WTC11 (cell line): ENCODE results near the gene MXRA8. TPM values are rescaled to one million over a fixed set of nuclear protein-coding genes. Genes with fewer than 3 reads are reported as not detected.

Source experiments
- ATAC-seq: fragments of 200-7000 bp; cut with Tn5 transposase; 2 replicates; pipeline ENCODE4 v1.10.0; 2021; ENCODE audit warnings: mild to moderate bottlenecking, moderate library complexity
- CTCF ChIA-PET: fragments of 300-600 bp; sonication (Branson Sonifier 250); formaldehyde crosslinking; loops from one replicate; lab custom pipeline; 2021; ENCODE audit warnings: antibody characterized with exemption; lab: Charles Lee
- POLR2A ChIA-PET: fragments of 350-600 bp; sonication (Branson Sonifier 250); formaldehyde crosslinking; loops from one replicate; lab custom pipeline; 2021; ENCODE audit warnings: antibody characterized with exemption; lab: Charles Lee
- DNase-seq: peaks from one replicate; pipeline ENCODE4 v3.0.0; 2021; ENCODE audit warnings: low spot score
- H3K27ac Mint-ChIP-seq: 2 replicates; pipeline ENCODE4 v1.8.0; 2021; ENCODE audit warnings: mixed read lengths
- H3K27me3 Mint-ChIP-seq: 2 replicates; pipeline ENCODE4 v1.8.0; 2021; ENCODE audit warnings: low read depth, mild to moderate bottlenecking, moderate library complexity, mixed read lengths
- H3K36me3 Mint-ChIP-seq: 2 replicates; pipeline ENCODE4 v1.8.0; 2021; ENCODE audit warnings: mixed read lengths
- H3K4me1 Mint-ChIP-seq: 2 replicates; pipeline ENCODE4 v1.8.0; 2022; ENCODE audit warnings: mixed read lengths
- H3K4me3 Mint-ChIP-seq: 2 replicates; pipeline ENCODE4 v1.8.0; 2021; ENCODE audit warnings: mild to moderate bottlenecking, moderate library complexity, mixed read lengths
- H3K9me3 Mint-ChIP-seq: 2 replicates; pipeline ENCODE4 v1.8.0; 2021; ENCODE audit warnings: mixed read lengths
- ATF1 ChIP-seq: sonication (generic); formaldehyde crosslinking; IDR thresholded peaks from 2 replicates; pipeline ENCODE4 v1.8.1; 2023; ENCODE audit warnings: mild to moderate bottlenecking, moderate library complexity, missing genetic modification reagents
- E2F4 ChIP-seq: sonication (generic); formaldehyde crosslinking; IDR thresholded peaks from 2 replicates; pipeline ENCODE4 v1.8.1; 2022; ENCODE audit warnings: low read depth, mild to moderate bottlenecking, moderate library complexity, missing genetic modification reagents, borderline replicate concordance
- ELF4 ChIP-seq: sonication (generic); formaldehyde crosslinking; IDR thresholded peaks from 2 replicates; pipeline ENCODE4 v1.8.1; 2022; ENCODE audit warnings: low read depth, mild to moderate bottlenecking, moderate library complexity, missing genetic modification reagents
- ETV6 ChIP-seq: sonication (generic); formaldehyde crosslinking; IDR thresholded peaks from 2 replicates; pipeline ENCODE4 v1.8.1; 2022; ENCODE audit warnings: mild to moderate bottlenecking, missing genetic modification reagents
- FOXJ3 ChIP-seq: sonication (generic); formaldehyde crosslinking; IDR thresholded peaks from 2 replicates; pipeline ENCODE4 v1.9.0; 2021; ENCODE audit warnings: missing genetic modification reagents, mild to moderate bottlenecking, borderline replicate concordance
- GRHL2 ChIP-seq: fragments of 250-450 bp; sonication (Bioruptor Pico); IDR thresholded peaks from 2 replicates; pipeline ENCODE4 v1.8.0; 2022; ENCODE audit warnings: mild to moderate bottlenecking, moderate library complexity; ENCODE audit not compliant: insufficient replicate concordance, severe bottlenecking
- HMGXB4 ChIP-seq: sonication (generic); formaldehyde crosslinking; IDR thresholded peaks from 2 replicates; pipeline ENCODE4 v1.8.1; 2023; ENCODE audit warnings: mild to moderate bottlenecking, moderate library complexity, missing genetic modification reagents
- JAZF1 ChIP-seq: fragments of 250-450 bp; sonication (Bioruptor Pico); IDR thresholded peaks from 2 replicates; pipeline ENCODE4 v1.9.0; 2021; ENCODE audit warnings: moderate library complexity, mild to moderate bottlenecking, inconsistent platforms
- MLX ChIP-seq: sonication (generic); formaldehyde crosslinking; IDR thresholded peaks from 2 replicates; pipeline ENCODE4 v1.8.1; 2023; ENCODE audit warnings: mild to moderate bottlenecking, missing genetic modification reagents, moderate library complexity
- MXD4 ChIP-seq: fragments of 250-450 bp; sonication (Bioruptor Pico); IDR thresholded peaks from 2 replicates; pipeline ENCODE4 v1.8.0; 2021; ENCODE audit warnings: mild to moderate bottlenecking, moderate library complexity, borderline replicate concordance
- RELA ChIP-seq: sonication (generic); formaldehyde crosslinking; IDR thresholded peaks from 2 replicates; pipeline ENCODE4 v1.8.1; 2022; ENCODE audit warnings: missing genetic modification reagents, mild to moderate bottlenecking, borderline replicate concordance
- RORB ChIP-seq: fragments of 250-450 bp; sonication (Bioruptor Pico); IDR thresholded peaks from 2 replicates; pipeline ENCODE4 v1.9.0; 2021; ENCODE audit warnings: mild to moderate bottlenecking
- SMAD4 ChIP-seq: sonication (generic); formaldehyde crosslinking; IDR thresholded peaks from 2 replicates; pipeline ENCODE4 v1.8.0; 2022; ENCODE audit warnings: mild to moderate bottlenecking, missing genetic modification reagents
- SOX15 ChIP-seq: fragments of 250-450 bp; sonication (Bioruptor Pico); IDR thresholded peaks from 2 replicates; pipeline ENCODE4 v1.9.0; 2021; ENCODE audit warnings: mild to moderate bottlenecking
- TCF7 ChIP-seq: sonication (generic); formaldehyde crosslinking; IDR thresholded peaks from 2 replicates; pipeline ENCODE4 v1.8.0; 2022; ENCODE audit warnings: mild to moderate bottlenecking, low read depth, missing genetic modification reagents, moderate library complexity
- USF2 ChIP-seq: sonication (generic); formaldehyde crosslinking; IDR thresholded peaks from 2 replicates; pipeline ENCODE4 v1.8.1; 2023; ENCODE audit warnings: mild to moderate bottlenecking, missing genetic modification reagents, moderate library complexity
- ZNF121 ChIP-seq: sonication (generic); formaldehyde crosslinking; IDR thresholded peaks from 2 replicates; pipeline ENCODE4 v1.8.0; 2023; ENCODE audit warnings: missing genetic modification reagents
- ZNF396 ChIP-seq: fragments of 250-450 bp; sonication (Bioruptor Pico); IDR thresholded peaks from 2 replicates; pipeline ENCODE4 v1.8.0; 2021; ENCODE audit warnings: mild to moderate bottlenecking, moderate library complexity, borderline replicate concordance
- ZNF423 ChIP-seq: fragments of 250-450 bp; sonication (Bioruptor Pico); IDR thresholded peaks from 2 replicates; pipeline ENCODE4 v2.1.2; 2022; ENCODE audit warnings: mild to moderate bottlenecking, moderate library complexity
- ZNF671 ChIP-seq: fragments of 250-450 bp; sonication (Bioruptor Pico); IDR thresholded peaks from 2 replicates; pipeline ENCODE4 v1.8.0; 2021; ENCODE audit warnings: mild to moderate bottlenecking
- ZSCAN18 ChIP-seq: fragments of 250-450 bp; sonication (Bioruptor Pico); IDR thresholded peaks from 2 replicates; pipeline ENCODE4 v2.1.2; 2022; ENCODE audit warnings: mild to moderate bottlenecking, moderate library complexity
- total RNA-seq: library from RNA; stranded (reverse); gene quantifications from 3 replicates; pipeline ENCODE4 v1.2.3, GENCODE V29; 2021
- TF ChIP-seq, protein P1 (sequence below): sonication (generic); formaldehyde crosslinking; IDR thresholded peaks from 2 replicates; pipeline ENCODE4 v1.8.0; 2022; ENCODE audit warnings: mild to moderate bottlenecking, missing genetic modification reagents

The MXRA8 gene
- total RNA-seq, 1 experiment from 2014 or later: 6.7 TPM

- TF ChIP-seq, protein P1, sequence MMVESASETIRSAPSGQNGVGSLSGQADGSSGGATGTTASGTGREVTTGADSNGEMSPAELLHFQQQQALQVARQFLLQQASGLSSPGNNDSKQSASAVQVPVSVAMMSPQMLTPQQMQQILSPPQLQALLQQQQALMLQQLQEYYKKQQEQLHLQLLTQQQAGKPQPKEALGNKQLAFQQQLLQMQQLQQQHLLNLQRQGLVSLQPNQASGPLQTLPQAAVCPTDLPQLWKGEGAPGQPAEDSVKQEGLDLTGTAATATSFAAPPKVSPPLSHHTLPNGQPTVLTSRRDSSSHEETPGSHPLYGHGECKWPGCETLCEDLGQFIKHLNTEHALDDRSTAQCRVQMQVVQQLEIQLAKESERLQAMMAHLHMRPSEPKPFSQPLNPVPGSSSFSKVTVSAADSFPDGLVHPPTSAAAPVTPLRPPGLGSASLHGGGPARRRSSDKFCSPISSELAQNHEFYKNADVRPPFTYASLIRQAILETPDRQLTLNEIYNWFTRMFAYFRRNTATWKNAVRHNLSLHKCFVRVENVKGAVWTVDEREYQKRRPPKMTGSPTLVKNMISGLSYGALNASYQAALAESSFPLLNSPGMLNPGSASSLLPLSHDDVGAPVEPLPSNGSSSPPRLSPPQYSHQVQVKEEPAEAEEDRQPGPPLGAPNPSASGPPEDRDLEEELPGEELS (CRISPR knock-in tag): no peak; the same call in none of the 2 replicates
- TF ChIP-seq JAZF1 (CRISPR knock-in tag) (no peak), E2F4 (CRISPR knock-in tag) (peak; percentile 74; the same call in 1 of the 2 replicates), SMAD4 (CRISPR knock-in tag) (0 out of 2 replicates have a peak, but pooled peaks have one; percentile 41), RORB (CRISPR knock-in tag) (no peak)
These were observed 48.7 kb upstream of the MXRA8 start, which contains the start of gene MRPL20 (continued) for GRCh38 chr1:1406821-1407635.

DNA sequence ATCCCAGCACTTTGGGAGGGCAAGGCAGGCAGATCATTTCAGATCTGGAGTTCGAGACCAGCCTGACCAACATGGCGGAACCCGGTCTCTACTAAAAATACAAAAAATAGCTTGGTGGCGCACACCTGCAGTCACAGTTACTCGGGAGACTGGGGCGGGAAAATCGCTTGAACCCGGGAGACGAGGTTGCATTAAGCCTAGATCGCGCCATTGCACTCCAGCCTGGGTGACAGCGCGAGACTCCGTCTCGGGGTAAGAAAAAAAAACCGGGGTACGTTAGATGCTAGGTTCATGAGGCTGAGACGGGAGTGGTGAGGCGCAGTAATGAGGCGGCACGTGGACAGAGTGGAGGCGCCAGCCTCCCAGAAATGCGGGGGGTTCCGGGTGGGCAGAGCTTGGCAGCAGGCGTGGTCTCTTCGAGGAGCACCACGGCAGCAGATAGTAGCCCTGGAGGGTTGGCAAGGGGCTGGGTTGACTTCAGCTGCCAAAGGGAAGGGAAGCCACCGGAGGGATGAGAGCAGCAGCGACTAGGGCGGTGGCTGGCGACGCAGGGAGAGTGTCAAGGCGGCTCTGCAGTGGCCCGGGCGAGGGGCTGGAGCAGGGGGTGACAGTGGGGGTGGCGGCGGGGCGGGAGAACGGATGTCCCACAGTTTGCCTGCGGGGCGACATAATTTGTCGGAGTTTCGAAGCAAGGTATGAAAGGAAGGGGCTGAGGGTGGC, 47.9 kb upstream of the MXRA8 start:
- TF ChIP-seq ETV6 (CRISPR knock-in tag) (no peak), ZNF396 (CRISPR knock-in tag) (no peak)
- H3K27ac Mint-ChIP-seq: peak overlapping the region; percentile 74
- POLR2A ChIA-PET: interaction anchor here (0.6 to 1.8 kb wide), 4 partner anchors 19 to 239 kb away, joined by 3 to 5 read pairs (median 4); a partner anchor contains a TSS

DNA sequence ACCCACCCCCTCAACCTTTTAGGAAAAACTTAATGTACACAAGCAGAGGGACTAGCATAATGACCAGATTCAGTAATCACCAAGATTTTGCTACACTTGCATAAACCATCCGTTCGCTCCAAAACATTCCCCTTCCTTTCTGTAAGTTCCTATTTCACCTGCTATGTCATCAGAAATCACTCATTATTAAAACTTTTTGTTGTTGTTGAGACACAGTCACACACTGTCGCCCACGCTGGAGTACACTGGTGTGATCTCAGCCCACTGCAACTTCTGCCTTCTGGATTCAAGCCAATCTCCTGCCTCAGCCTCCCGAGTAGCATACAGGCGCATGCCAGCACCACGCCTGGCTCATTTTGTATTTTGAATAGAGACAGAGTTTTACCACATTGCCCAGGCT, 45.3 kb upstream of the MXRA8 start:
- Mint-ChIP-seq H3K27ac (peak overlapping the region; percentile 19; the same call in 1 of the 2 replicates), H3K9me3 (no peaks in the 10 kb centered on the region), H3K4me3 (no peak overlapping the region), H3K4me1 (peaks cover 38% of the 10 kb centered on the region), H3K36me3 (peaks cover 51% of the 10 kb centered on the region), H3K27me3 (no peaks in the 10 kb centered on the region)
- ATAC-seq: no peak
- no peak for DNase-seq
- CTCF ChIA-PET: no interaction called here
- POLR2A ChIA-PET: no interaction called here
- no peak for TF ChIP-seq USF2 (CRISPR knock-in tag)
- no peak for TF ChIP-seq ZNF423 (CRISPR knock-in tag)
- TF ChIP-seq ELF4 (CRISPR knock-in tag): no peak
- TF ChIP-seq FOXJ3: no peak
- TF ChIP-seq TCF7: no peak
- TF ChIP-seq SOX15 (CRISPR knock-in tag): no peak
- TF ChIP-seq RORB (CRISPR knock-in tag): no peak
- no peak for TF ChIP-seq ZNF671 (CRISPR knock-in tag)
- no peak for TF ChIP-seq ZNF121
- TF ChIP-seq RELA: no peak
- no peak for TF ChIP-seq ZSCAN18
- no peak for TF ChIP-seq MLX
- no peak for TF ChIP-seq GRHL2
- TF ChIP-seq ATF1 (CRISPR knock-in tag): no peak
- no peak for TF ChIP-seq HMGXB4 (CRISPR knock-in tag)
- no peak for TF ChIP-seq MXD4 (CRISPR knock-in tag)

More for the DNA sequence above, 47.9 kb upstream of the MXRA8 start:
- peaks cover under 1% of the 10 kb centered on the region for H3K9me3 Mint-ChIP-seq
- H3K4me1 Mint-ChIP-seq: peaks cover 50% of the 10 kb centered on the region
- CTCF ChIA-PET: interaction anchor here (1.4 kb wide), 1 partner anchor 99 kb away, joined by 4 read pairs; no protein-coding TSS in a partner anchor
- 0 out of 2 replicates have a peak, but pooled peaks cover under 1% of the 10 kb centered on the region for H3K27me3 Mint-ChIP-seq
- ATAC-seq (no peak), DNase-seq (no peak)
- peak overlapping the region; percentile 87 for H3K4me3 Mint-ChIP-seq
- H3K36me3 Mint-ChIP-seq: peaks cover 49% of the 10 kb centered on the region
